BLaER1 (cell line): Measurements from ENCODE around the gene EPHB3.

Experiments used
- H3K27ac ChIP-seq: shearing (Covaris generic); formaldehyde crosslinking; 2 replicates; pipeline ENCODE4 v1.8.1; 2022
- H3K27me3 ChIP-seq: shearing (Covaris generic); formaldehyde crosslinking; 2 replicates; pipeline ENCODE4 v1.8.1; 2022
- H3K36me3 ChIP-seq: shearing (Covaris generic); formaldehyde crosslinking; 2 replicates; pipeline ENCODE4 v1.8.1; 2022
- H3K4me1 ChIP-seq: shearing (Covaris generic); formaldehyde crosslinking; 2 replicates; pipeline ENCODE4 v1.8.1; 2022
- H3K4me2 ChIP-seq: shearing (Covaris generic); formaldehyde crosslinking; 2 replicates; pipeline ENCODE4 v1.8.1; 2022
- H3K4me3 ChIP-seq: shearing (Covaris generic); formaldehyde crosslinking; 2 replicates; pipeline ENCODE4 v1.8.1; 2022
- H3K9ac ChIP-seq: shearing (Covaris generic); formaldehyde crosslinking; 2 replicates; pipeline ENCODE4 v1.8.1; 2022
- H3K9me3 ChIP-seq: shearing (Covaris generic); formaldehyde crosslinking; 2 replicates; pipeline ENCODE4 v1.8.1; 2022
- H4K20me1 ChIP-seq: shearing (Covaris generic); formaldehyde crosslinking; 2 replicates; pipeline ENCODE4 v1.8.1; 2022
- Cebpa-rat ChIP-seq: shearing (Covaris generic); IDR thresholded peaks from 2 replicates; pipeline ENCODE4 v1.8.1; 2022

The EPHB3 gene

DNA sequence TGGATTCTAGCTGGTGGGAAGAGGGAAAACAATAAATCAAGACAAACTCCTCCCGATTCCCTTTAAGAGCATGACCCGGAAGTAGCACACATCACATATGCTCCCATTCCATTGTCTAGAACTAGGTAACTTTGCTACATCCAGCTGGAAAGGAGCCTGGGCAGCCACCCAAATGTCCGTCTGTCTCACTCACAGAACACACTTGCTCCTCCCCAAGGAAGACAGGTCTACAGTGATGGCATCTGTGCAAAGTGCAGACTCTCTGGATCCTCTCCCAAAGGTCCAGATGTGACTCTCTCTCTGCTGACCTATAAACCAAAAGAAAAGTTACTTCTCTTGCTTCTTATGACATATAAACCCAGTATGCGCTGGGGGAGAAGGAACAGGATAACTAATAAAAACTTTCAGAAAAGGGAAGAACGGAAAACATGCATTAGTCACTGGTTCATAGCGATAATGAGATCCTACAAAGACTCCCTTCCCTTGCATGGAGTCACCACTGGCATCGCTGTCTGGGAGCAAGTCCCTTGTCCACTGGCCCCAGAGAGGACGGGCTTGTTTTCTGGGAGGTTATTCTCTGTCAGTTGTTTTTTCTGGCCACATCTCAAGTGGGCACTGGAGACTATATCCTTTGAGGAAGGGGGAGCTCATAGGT lies 29.8 kb upstream of the EPHB3 start:
- Histone ChIP-seq H3K9me3 (no peaks in the 10 kb centered on the region), H3K4me2 (no peak overlapping the region), H3K27me3 (peaks cover 13% of the 10 kb centered on the region), H3K36me3 (no peaks in the 10 kb centered on the region), H4K20me1 (no peaks in the 10 kb centered on the region), H3K27ac (no peak overlapping the region), H3K9ac (no peak overlapping the region), H3K4me3 (no peak overlapping the region), H3K4me1 (no peaks in the 10 kb centered on the region)
- TF ChIP-seq Cebpa-rat: no peak

- peaks cover 15% of the 10 kb centered on the region for H3K27me3 ChIP-seq
- H3K4me2 ChIP-seq: no peak overlapping the region
- H3K4me1 ChIP-seq: no peaks in the 10 kb centered on the region
- H3K36me3 ChIP-seq: no peaks in the 10 kb centered on the region
- TF ChIP-seq Cebpa-rat: no peak
- H4K20me1 ChIP-seq: no peaks in the 10 kb centered on the region
- H3K27ac ChIP-seq: no peak overlapping the region
- H3K9me3 ChIP-seq: no peaks in the 10 kb centered on the region
- no peak overlapping the region for H3K4me3 ChIP-seq
- no peak overlapping the region for H3K9ac ChIP-seq
These were observed 28.4 kb upstream of the EPHB3 start for GRCh38 chr3:184532940-184533732.

- H4K20me1 ChIP-seq: no peaks in the 10 kb centered on the region
- H3K9me3 ChIP-seq: no peaks in the 10 kb centered on the region
- no peak overlapping the region for H3K27ac ChIP-seq
- H3K9ac ChIP-seq: no peak overlapping the region
- no peak for TF ChIP-seq Cebpa-rat
- no peaks in the 10 kb centered on the region for H3K4me1 ChIP-seq
- no peak overlapping the region for H3K4me3 ChIP-seq
- no peaks in the 10 kb centered on the region for H3K36me3 ChIP-seq
- peaks cover 30% of the 10 kb centered on the region for H3K27me3 ChIP-seq
- H3K4me2 ChIP-seq: no peak overlapping the region
These were observed 23.5 kb upstream of the EPHB3 start for GRCh38 chr3:184537885-184538665.

- Histone ChIP-seq H3K4me2 (no peak overlapping the region), H3K9ac (no peak overlapping the region), H3K9me3 (no peaks in the 10 kb centered on the region), H3K27ac (no peak overlapping the region), H3K4me3 (no peak overlapping the region), H4K20me1 (no peaks in the 10 kb centered on the region), H3K36me3 (no peaks in the 10 kb centered on the region), H3K27me3 (peaks cover 30% of the 10 kb centered on the region), H3K4me1 (0 out of 2 replicates have a peak, but pooled peaks cover 4% of the 10 kb centered on the region)
- TF ChIP-seq Cebpa-rat: no peak
These were observed 22.7 kb upstream of the EPHB3 start for GRCh38 chr3:184538666-184539431.

GRCh38 chr3:184539801-184540435 lies 21.7 kb upstream of the EPHB3 start:
- H3K4me3 ChIP-seq: no peak overlapping the region
- no peak for TF ChIP-seq Cebpa-rat
- no peak overlapping the region for H3K4me2 ChIP-seq
- H3K4me1 ChIP-seq: 0 out of 2 replicates have a peak, but pooled peaks cover 7% of the 10 kb centered on the region
- H4K20me1 ChIP-seq: no peaks in the 10 kb centered on the region
- H3K9me3 ChIP-seq: no peaks in the 10 kb centered on the region
- no peak overlapping the region for H3K9ac ChIP-seq
- H3K27me3 ChIP-seq: peaks cover 30% of the 10 kb centered on the region
- no peak overlapping the region for H3K27ac ChIP-seq
- H3K36me3 ChIP-seq: no peaks in the 10 kb centered on the region

- Histone ChIP-seq H3K27ac (no peak overlapping the region), H3K4me2 (no peak overlapping the region), H3K27me3 (peaks cover 30% of the 10 kb centered on the region), H3K36me3 (no peaks in the 10 kb centered on the region), H4K20me1 (no peaks in the 10 kb centered on the region), H3K4me1 (0 out of 2 replicates have a peak, but pooled peaks cover 7% of the 10 kb centered on the region), H3K9me3 (no peaks in the 10 kb centered on the region), H3K4me3 (no peak overlapping the region), H3K9ac (no peak overlapping the region)
- no peak for TF ChIP-seq Cebpa-rat
These were observed 20.6 kb upstream of the EPHB3 start for GRCh38 chr3:184540777-184541681.

GRCh38 chr3:184541886-184542562 lies 19.6 kb upstream of the EPHB3 start:
- no peaks in the 10 kb centered on the region for H4K20me1 ChIP-seq
- no peak overlapping the region for H3K27ac ChIP-seq
- TF ChIP-seq Cebpa-rat: no peak
- H3K27me3 ChIP-seq: peaks cover 26% of the 10 kb centered on the region
- H3K9me3 ChIP-seq: no peaks in the 10 kb centered on the region
- no peak overlapping the region for H3K9ac ChIP-seq
- H3K4me1 ChIP-seq: peaks cover 11% of the 10 kb centered on the region; the same call in 1 of the 2 replicates
- H3K4me3 ChIP-seq: no peak overlapping the region
- no peak overlapping the region for H3K4me2 ChIP-seq
- no peaks in the 10 kb centered on the region for H3K36me3 ChIP-seq

GRCh38 chr3:184542577-184542976 lies 19.0 kb upstream of the EPHB3 start:
- Histone ChIP-seq H3K4me2 (no peak overlapping the region), H3K27me3 (peaks cover 20% of the 10 kb centered on the region), H3K9me3 (no peaks in the 10 kb centered on the region), H3K4me3 (no peak overlapping the region), H4K20me1 (no peaks in the 10 kb centered on the region), H3K36me3 (no peaks in the 10 kb centered on the region), H3K9ac (no peak overlapping the region), H3K4me1 (peaks cover 11% of the 10 kb centered on the region; the same call in 1 of the 2 replicates), H3K27ac (no peak overlapping the region)
- TF ChIP-seq Cebpa-rat: no peak
